Skin of body (tissue), 2 donors: ENCODE data around the gene RSPH6A. TPM values are rescaled to one million over a fixed set of nuclear protein-coding genes. Genes with fewer than 3 reads are reported as not detected.
"Not testable (repeated sequence)": the region's sequence is repeated elsewhere in the genome, so short reads cannot be mapped to it uniquely, and the experiment has no call there.

Experiments used
- DNase-seq: peaks from one replicate; lab custom pipeline; 2025; lab: John Stamatoyannopoulos, UW
- total RNA-seq: library from RNA; depleted of rRNA; stranded (reverse); fragments of >200 nt; gene quantifications from one replicate; pipeline ENCODE4 v1.2.3, GENCODE V29; 2014

The RSPH6A gene
- total RNA-seq, 1 donor from 2014 or later = not detected

DNA sequence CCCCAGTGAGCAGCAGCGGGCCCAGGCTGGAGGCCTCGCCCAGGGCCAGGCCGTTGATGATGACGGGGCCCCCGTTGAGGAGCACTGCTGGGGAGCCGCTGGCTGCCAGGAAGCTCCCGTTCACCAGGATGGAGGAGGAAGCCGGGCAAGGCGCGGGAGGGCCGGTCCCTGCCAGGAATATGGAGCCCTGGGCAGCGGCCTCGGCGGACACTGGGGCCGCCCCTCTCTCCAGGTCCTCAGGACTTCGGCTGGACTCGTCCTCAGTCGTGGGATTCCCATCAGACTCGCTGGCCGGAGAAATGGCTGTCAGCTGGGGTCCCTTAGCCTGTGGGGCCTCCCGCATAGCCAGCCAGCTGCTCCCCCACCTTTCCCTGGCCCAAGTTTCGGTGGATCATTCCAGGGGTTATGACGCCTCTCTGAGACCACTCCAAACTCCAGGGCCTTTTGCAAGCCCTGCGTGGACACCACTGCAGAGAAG lies 48.2 kb downstream of the RSPH6A start:
- no peak for DNase-seq

DNA sequence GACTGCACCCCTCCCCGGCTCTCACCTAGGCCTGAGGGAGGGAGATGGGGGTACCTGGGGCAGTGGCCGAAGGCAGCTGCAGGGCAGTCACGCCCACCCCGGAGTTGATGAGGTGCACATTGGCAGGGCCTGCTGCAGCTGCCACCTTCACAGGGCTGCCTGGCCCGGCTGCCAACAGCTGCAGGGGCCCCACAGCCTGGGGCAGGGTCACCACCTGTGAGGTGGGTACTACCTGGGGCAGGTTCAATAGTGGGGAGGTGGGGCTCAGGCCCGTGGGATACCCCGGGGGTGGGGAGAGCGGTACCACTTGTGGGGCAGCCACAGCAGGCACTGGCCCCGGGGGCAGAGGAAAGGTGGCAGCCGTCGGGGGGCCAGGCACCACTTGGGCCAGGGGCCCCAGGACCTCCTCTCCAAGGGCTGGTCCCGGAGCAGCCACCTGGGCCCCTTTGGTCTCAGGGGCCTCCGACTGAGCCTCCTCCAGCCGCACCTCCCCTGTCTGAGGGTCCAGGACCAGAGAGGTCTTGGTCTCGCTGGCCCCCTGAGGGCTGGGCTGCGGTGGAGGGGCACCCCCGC lies 48.7 kb downstream of the RSPH6A start:
- DNase-seq = no peak

DNA sequence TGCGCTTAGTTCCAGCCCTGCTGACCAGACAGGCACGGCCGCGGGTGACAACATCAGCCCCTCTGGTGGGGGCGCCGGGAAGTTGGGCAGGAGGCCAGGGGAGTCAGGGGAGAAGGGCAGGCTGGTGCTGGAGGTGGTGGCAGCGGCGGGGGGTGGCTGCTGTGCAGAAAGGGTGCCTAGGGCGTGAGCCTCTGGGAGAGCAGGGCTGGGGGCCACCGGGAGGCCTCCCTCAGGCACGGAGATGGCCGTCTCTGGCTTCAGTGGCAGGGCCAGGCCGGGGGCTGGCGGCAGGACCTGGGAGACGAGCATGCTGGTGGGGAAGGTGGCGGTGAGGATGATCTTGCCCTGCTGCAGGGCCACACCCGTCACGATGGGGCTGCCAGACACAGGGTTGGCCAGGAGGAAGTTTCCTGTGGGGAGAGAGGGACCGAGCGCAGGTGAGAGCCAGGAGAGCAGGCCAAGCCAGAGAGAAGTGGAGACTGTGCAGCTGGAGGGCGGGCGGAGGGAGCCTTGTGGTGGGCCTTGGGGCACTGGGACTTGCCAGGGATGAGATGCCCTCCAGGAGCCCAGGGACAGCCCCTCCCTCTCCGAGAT lies 49.3 kb downstream of the RSPH6A start:
- no peak for DNase-seq

DNA sequence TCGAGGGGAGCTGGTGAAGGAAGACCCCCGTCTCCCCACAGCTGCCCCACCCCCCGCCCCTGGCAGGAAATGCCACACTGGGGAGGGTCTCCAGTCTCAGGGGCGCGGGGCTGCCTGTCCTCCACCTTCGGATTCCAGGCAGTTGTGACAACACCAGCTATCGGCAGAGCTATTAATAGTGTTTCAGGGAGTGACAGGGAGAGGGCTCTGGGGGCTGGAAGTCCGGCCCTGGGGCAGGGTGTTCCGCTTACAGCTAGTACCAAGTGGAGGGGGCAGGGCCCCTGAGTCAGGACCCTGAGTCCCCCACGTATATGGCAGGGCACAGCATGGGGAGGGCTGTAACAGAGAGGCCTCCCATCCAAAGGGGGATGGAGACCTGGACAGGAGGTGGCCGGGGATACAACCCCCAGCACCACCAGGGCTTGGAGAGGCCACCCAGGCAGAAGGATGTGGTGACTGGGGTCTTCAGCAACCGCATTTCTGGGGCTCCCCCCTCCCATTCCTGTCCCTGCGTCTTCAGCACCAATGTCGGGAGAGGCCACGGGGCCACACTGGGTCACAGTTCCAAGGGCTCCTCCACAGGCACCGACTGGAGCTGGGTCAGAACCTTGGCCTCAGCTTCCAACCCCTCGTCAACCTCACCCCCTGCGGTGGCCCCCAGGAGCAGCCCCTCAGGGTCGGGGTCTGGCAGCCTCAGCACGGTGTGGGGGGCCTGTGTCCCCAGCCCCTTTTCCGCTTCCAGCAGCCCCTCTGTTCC lies 50.0 kb downstream of the RSPH6A start:
- DNase-seq = no peak

DNA sequence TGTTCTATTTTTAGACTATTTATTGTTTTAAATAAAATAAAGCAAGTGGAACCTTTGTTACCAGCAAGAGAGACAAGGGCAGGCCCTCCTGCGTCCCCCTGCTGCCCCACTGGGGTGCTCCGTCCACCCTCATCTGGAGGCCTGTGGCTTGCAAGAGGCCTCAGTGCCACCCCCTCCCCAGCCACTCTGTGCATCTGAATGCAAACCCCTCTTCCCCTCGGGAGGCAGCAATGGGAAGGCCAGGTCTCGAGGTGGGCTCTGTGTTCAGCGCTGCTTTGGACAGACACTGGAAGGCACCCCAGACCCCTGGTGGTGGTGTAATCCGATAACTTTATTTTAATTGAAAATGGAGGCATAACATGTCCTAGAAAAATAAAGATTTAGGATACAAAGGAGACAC lies 50.6 kb downstream of the RSPH6A start:
- DNase-seq = no peak

DNA sequence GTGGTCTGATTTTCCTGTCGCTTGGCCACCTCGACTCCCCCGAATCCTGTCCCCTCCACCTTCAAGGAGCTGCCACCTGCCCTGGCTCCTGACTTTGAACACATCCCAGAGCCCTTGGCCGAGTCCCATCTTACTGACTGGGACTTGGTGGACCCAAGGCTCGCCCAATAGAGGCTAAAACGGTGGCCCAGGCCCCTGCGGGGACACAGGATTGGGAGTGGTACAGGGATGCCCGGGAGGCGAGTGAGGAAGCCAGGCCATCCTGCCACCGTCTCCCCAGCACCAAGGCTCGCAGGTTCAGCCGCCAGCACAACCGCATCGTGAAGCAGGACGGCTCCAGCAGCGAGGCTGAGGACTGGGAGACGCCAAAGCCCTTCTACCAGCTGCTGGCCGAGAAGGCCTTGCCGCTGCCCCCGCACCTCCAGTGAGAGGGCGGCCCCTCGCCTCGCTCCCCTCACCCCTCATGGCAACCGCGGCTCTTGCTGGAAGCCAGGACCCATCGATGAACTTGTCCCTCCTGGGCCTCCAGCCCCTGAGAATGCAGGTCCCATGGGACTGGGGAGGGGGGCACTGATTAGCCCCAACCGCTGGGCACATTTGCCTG lies 51.3 kb downstream of the RSPH6A start:
- DNase-seq = no peak

DNA sequence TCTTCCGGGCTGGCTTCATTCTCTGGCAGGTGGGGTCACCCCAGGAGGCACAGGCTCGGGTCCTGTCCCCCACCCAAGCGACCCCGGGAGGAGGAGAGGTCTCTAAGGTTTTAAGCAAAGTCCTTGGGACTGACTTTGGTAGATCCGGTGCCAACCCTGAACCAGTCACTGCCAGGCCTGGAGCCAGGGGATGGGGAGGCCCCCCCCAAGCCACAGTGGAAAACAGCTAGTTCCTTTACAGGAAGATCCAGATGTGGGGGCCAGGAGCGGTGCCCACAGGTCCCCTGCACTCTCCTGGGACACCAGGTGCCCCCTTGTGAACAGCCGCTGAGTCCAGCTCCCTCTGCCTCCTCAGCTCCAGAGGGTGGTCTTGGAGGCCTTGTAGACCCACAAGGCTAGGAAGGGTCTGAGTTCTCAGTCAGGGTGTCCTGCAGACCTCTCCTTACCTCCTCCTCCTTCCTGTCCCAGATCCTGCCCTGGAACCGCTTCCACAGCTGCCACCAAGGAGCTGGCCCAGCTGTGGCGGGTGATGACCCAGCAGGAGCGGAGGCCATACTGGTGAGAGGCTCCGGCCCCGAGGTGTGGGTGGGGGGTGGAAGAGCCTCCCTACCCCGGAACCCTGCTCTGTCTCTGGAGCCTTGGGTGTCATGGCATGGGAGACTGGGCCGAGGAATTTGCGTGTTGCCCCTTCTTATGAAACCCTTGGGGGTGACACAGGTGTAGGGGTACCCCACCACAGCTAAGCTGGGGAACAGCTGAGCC lies 52.1 kb downstream of the RSPH6A start:
- no peak for DNase-seq

DNA sequence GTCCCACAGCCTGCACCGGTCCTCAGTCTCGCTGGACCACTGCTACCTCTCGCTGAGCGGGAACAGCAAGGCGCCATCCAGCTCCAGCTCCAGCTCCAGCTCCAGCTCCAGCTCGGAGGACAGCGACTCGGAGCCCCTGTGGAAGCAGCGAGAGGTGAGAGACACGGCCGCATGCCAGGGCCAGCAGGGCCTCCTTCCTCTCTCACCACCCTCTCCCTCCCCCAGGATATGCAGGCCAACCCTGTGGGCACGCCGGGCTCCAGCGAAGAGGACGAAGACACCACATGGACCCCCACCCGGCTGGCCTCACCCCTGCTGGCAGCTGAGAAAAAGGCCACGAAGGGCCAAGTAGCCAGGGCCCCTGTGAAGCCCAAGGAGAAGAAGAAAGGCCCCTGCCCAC lies 53.4 kb downstream of the RSPH6A start:
- no peak for DNase-seq

DNA sequence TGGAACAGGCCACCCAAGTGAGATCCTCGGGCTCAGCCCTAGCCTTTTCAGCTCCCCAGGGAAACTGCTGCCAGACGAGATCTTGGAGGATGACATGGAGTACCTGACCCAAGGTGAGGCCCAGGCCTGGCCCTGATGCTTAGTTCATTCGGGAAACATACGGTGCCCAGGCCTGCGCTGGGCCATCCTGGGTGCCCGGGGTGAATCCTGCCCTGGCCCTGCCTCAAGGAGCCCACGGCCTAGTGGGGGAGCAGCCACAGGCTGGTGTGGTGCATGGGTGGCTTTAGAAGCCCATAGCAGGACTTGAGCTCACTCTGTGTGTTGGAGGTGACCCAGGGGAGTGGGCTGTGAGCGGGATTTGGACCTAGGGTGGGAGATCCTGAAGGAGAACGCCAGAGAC lies 56.2 kb downstream of the RSPH6A start:
- DNase-seq = no peak

DNA sequence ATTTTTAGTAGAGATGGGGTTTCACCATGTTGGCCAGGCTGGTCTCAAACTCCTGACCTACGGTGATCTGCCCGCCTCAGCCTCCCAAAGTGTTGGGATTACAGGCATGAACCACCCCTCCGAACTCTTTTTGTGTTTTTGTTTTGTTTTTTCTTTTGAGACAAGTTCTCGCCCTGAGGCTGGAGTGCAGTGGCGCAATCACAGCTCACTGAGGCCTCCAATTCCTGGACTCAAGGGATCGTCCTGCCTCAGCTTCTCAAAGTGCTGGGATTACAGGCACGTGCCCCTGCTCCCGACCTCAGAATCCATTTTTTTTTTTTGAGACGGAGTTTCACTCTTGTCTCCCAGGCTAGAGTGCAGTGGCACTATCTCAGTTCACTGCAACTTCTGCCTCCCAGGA lies 57.4 kb downstream of the RSPH6A start:
- no peak for DNase-seq

DNA sequence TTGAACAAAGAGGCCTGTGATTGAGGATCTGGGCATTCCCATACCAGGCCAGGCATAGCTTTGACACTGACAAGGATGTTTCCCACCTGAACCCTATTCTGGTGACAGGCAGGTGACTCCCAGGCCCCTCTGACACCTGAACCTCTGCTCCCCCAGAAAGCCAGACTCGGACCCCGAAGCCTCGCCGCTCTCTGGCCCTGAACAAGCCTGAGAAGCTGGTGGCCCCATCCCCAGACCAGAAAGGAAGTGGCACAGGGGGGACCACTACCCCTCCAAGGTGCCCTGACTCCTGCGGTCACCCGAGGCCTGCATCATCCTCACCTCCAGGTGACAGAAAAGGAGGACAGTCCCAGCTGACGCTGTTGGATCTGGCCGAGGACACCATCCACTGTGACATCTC lies 60.8 kb downstream of the RSPH6A start:
- no peak for DNase-seq

DNA sequence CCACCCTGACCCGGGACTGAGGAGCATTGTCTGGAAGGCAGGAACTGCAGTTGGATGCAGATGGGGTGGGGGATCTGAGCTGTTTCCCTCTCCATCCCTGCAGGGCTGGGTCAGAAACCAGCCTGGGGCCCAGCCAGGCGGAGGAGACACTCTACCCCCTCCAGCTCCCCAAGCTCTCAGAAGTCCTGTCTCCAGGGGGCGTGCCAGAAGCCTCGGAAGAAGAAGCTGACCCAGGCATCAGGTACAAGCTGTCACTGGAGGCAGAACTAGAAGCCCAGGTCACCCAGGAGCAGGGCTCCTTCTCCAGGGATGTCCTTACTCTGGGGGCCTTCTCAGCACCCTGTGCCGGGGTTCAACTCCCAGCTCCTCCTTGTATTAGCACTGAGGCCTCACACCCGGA lies 61.6 kb downstream of the RSPH6A start:
- DNase-seq = no peak

DNA sequence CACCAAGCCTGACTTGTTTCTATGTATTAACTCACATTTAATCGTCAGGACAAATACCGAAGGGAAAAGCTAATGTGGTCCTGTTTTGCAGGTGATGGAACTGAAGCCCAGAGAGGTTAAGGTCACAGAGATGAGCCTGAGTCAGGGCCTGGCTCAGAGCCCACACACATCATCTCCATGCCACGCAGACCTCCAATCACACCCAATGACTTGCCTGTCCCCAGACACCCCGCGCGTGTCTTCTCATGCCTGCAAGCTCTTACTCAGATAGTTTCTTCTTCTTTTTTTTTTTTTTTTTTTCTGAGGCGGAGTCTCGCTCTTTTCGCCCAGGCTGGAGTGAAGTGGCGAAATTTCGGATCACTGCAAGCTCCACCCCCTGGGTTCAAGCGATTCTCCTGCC lies 62.5 kb downstream of the RSPH6A start:
- DNase-seq = no peak

DNA sequence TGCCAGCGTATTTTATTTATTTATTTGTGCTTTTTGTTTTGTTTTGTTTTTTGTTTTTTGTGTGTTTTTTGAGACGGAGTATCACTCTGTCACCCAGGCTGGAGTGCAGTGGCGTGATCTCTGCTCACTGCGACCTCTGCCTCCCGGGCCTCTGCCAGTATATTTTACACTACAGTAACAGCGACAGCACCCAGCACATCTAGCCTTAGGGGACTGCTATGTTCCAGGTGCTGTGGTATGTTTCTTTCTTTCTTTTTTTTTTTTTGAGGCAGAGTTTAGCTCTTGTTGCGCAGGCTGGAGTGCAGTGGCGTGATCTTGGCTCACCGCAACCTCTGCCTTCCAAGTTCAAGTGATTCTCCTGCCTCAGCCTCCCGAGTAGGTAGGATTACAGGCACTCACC lies 63.6 kb downstream of the RSPH6A start:
- DNase-seq = not testable (repeated sequence)

DNA sequence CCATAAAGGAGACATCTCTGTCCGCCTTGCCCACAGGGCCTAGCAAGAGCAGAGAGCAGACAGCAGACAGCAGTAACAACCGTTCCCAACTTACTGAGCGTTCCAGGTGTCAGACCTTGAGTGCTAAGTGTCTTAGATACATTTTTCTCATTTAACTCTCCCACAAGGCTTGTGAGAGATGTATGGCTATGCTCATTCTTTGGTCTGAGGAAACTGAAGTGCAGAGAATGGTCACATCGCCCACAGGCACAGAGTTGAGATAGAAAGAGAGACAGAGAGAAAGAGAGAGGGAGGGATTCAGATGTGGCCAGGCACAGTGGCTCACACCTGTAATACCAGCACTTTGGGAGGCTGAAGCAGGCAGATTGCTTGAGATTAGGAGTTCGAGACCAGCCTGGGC lies 67.6 kb downstream of the RSPH6A start:
- DNase-seq = no peak

DNA sequence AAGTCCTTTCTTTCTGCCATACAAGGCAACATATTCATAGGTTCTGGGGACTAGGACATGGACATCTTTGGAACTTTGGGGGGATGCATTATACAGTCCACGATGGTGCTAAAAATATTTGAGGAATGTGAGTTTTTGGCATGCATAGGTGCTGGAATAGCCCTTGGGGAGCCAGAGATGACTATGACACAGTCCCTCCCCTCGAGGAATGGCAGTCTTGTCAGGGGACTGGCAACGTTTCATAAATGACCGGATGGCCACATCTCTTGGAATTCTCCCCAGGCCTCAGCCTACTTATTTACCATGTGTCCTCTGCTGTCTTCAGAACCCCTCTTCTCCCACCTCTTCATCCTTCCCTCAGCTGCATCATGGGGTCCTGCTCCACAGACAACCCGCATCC lies 68.2 kb downstream of the RSPH6A start:
- DNase-seq = no peak

Other genes starting within 250 kb of the RSPH6A start
- 2.6 TPM for gene OPA3, start 230.5 kb downstream of the RSPH6A start, total RNA-seq
- gene GPR4, start 213.1 kb downstream of the RSPH6A start, total RNA-seq = 0.20 TPM
- 20.1 TPM for gene EML2, start 175.9 kb downstream of the RSPH6A start, total RNA-seq
- gene GIPR, start 147.1 kb downstream of the RSPH6A start, total RNA-seq = 25.7 TPM
- gene SNRPD2, start 123.4 kb downstream of the RSPH6A start, total RNA-seq = 186 TPM
- gene QPCTL, start 122.6 kb downstream of the RSPH6A start, total RNA-seq = 3.4 TPM
- 5.6 TPM for gene FBXO46, start 84.4 kb downstream of the RSPH6A start, total RNA-seq
- not detected for gene MEIOSIN, start 81.9 kb downstream of the RSPH6A start, total RNA-seq
- 6.9 TPM for gene SIX5, start 46.1 kb downstream of the RSPH6A start, total RNA-seq
- 29.0 TPM for gene DMPK, start 32.8 kb downstream of the RSPH6A start, total RNA-seq
- gene DMWD, start 22.5 kb downstream of the RSPH6A start, total RNA-seq = 21.2 TPM
- gene SYMPK, start 47.8 kb upstream of the RSPH6A start, total RNA-seq = 31.9 TPM
- not detected for gene FOXA3, start 49.0 kb upstream of the RSPH6A start, total RNA-seq
- gene IRF2BP1, start 70.8 kb upstream of the RSPH6A start, total RNA-seq = 14.5 TPM
- gene MYPOP, start 87.3 kb upstream of the RSPH6A start, total RNA-seq = 1.1 TPM
- not detected for gene NANOS2, start 99.5 kb upstream of the RSPH6A start, total RNA-seq
- gene NOVA2, start 158.6 kb upstream of the RSPH6A start, total RNA-seq = 0.59 TPM
- gene CCDC61, start 180.2 kb upstream of the RSPH6A start, total RNA-seq = 6.1 TPM
- gene PGLYRP1, start 207.7 kb upstream of the RSPH6A start, total RNA-seq = 5.3 TPM
- gene IGFL4, start 225.7 kb upstream of the RSPH6A start, total RNA-seq = 4.7 TPM